DOHH2 (cell line): ENCODE results near the gene FAM219B.
A peak's percentile ranks its signal among the peaks of the same experiment; 100 is the strongest.
"Not testable (repeated sequence)": the region's sequence is repeated elsewhere in the genome, so short reads cannot be mapped to it uniquely, and the experiment has no call there.

Experiments
- H3F3A ChIP-seq: fragments of 200-600 bp; sonication (generic), shearing (Covaris generic); 2 replicates; pipeline ENCODE4 v1.6.0; 2016; ENCODE audit warnings: antibody characterized with exemption, mild to moderate bottlenecking; ENCODE audit not compliant: control insufficient read depth, insufficient read depth
- H3K27ac ChIP-seq: fragments of 200-600 bp; sonication (generic); 2 replicates; pipeline ENCODE4 v1.5.1; 2014; ENCODE audit warnings: low read depth, mild to moderate bottlenecking, low read length, moderate library complexity
- H3K27me3 ChIP-seq: fragments of 200-600 bp; sonication (generic); 2 replicates; pipeline ENCODE4 v1.6.1; 2014; ENCODE audit warnings: mild to moderate bottlenecking, low read length, mixed read lengths; ENCODE audit not compliant: control insufficient read depth
- H3K36me3 ChIP-seq: fragments of 200-600 bp; sonication (generic); 2 replicates; pipeline ENCODE4 v1.6.1; 2014; ENCODE audit warnings: mild to moderate bottlenecking, low read length, moderate library complexity, mixed read lengths; ENCODE audit not compliant: control insufficient read depth
- H3K4me1 ChIP-seq: fragments of 200-600 bp; sonication (generic); 2 replicates; pipeline ENCODE4 v1.6.1; 2014; ENCODE audit warnings: mild to moderate bottlenecking, low read length, mixed read lengths; ENCODE audit not compliant: control insufficient read depth
- H3K4me2 ChIP-seq: fragments of 200-600 bp; sonication (generic); 2 replicates; pipeline ENCODE4 v1.6.0; 2014; ENCODE audit warnings: mild to moderate bottlenecking, low read length, moderate library complexity
- H3K4me3 ChIP-seq: fragments of 200-600 bp; sonication (generic); 2 replicates; pipeline ENCODE4 v1.5.1; 2014; ENCODE audit warnings: mild to moderate bottlenecking, low read length, mixed read lengths
- H3K79me2 ChIP-seq: fragments of 200-600 bp; sonication (generic); 2 replicates; pipeline ENCODE4 v1.6.1; 2014; ENCODE audit warnings: mild to moderate bottlenecking, low read length, mixed read lengths; ENCODE audit not compliant: control insufficient read depth
- H3K9me2 ChIP-seq: fragments of 200-600 bp; sonication (generic); replicated peaks from 2 replicates; pipeline ENCODE4 v1.6.1; 2014; ENCODE audit warnings: mild to moderate bottlenecking, low read length, mixed read lengths; ENCODE audit not compliant: control insufficient read depth
- H3K9me3 ChIP-seq: fragments of 200-600 bp; sonication (generic); 2 replicates; pipeline ENCODE4 v1.6.1; 2014; ENCODE audit warnings: antibody characterized with exemption, low read length, mixed read lengths; ENCODE audit not compliant: control insufficient read depth, insufficient read depth
- H4K20me1 ChIP-seq: fragments of 200-600 bp; sonication (generic); 2 replicates; pipeline ENCODE4 v1.6.0; 2014; ENCODE audit warnings: low read depth, mild to moderate bottlenecking, antibody characterized with exemption, low read length, moderate library complexity; ENCODE audit not compliant: control insufficient read depth, insufficient read depth
- EZH2phosphoT487 ChIP-seq: fragments of 200-600 bp; sonication (generic); IDR thresholded peaks from 2 replicates; pipeline ENCODE4 v1.6.1; 2017; ENCODE audit warnings: borderline replicate concordance, mild to moderate bottlenecking, antibody characterized with exemption, low read length, moderate library complexity, mixed read lengths
- TF ChIP-seq, protein P1 (sequence below): fragments of 200-600 bp; sonication (generic); IDR thresholded peaks from one replicate; pipeline ENCODE4 v1.5.1; 2014; ENCODE audit warnings: antibody characterized with exemption, mild to moderate bottlenecking, low read depth, low read length; ENCODE audit not compliant: poor library complexity, severe bottlenecking

The FAM219B gene

DNA sequence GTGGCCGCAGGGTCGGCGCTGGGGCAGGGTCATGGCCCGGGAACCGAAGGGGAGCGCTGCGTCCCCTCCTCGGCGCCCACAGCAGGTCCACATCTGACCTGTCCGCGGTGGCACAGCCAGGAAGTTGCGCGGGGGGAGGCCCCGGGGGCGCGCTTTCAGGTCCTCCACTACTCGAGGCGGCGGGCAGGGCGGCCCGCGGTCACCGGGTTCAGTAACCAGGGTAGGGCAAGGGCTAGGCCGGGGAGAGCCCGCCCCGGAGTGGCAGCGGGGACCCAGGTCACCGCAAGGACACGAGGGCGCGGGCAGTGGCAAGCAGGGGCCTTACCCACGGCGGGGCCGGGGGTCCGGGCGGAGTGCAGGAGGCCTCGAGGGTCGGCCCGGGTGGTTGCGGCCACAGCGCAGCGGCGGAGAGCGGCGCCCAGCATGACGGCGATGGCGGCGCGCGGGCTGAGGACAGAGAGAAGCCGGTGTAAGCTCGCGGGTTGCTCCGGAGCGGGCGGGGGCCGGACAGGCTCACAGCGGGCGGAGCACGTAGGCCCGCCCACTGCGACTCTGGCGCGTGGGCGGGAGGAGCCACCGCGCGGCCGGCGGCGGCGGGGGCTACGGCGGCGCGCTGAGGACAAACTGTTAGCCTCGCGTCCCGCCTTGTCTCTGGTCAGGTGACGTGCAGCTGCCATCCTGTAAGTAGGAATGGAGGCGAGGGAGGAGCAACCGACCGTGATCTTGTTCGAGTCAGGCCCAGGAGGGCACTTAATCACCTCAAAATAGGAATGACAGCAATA lies 31.1 kb upstream of the FAM219B start, which contains the start of gene COX5A:
TSS of gene COX5A (minus strand) at position 484 of the 782 bp plus-strand sequence. CDS start at position 425, 59 bp downstream.
- H3K27me3 ChIP-seq, result no peaks in the 10 kb centered on the region
- H3K9me2 ChIP-seq, result no peaks in the 10 kb centered on the region
- peaks cover 31% of the 10 kb centered on the region for H3K36me3 ChIP-seq
- TF ChIP-seq, protein P1, sequence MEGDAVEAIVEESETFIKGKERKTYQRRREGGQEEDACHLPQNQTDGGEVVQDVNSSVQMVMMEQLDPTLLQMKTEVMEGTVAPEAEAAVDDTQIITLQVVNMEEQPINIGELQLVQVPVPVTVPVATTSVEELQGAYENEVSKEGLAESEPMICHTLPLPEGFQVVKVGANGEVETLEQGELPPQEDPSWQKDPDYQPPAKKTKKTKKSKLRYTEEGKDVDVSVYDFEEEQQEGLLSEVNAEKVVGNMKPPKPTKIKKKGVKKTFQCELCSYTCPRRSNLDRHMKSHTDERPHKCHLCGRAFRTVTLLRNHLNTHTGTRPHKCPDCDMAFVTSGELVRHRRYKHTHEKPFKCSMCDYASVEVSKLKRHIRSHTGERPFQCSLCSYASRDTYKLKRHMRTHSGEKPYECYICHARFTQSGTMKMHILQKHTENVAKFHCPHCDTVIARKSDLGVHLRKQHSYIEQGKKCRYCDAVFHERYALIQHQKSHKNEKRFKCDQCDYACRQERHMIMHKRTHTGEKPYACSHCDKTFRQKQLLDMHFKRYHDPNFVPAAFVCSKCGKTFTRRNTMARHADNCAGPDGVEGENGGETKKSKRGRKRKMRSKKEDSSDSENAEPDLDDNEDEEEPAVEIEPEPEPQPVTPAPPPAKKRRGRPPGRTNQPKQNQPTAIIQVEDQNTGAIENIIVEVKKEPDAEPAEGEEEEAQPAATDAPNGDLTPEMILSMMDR, result no peak
- no peak for TF ChIP-seq EZH2phosphoT487
- H3K4me3 ChIP-seq, result peak within 1 kb of the TSS; percentile 87
- H4K20me1 ChIP-seq, result peaks cover 15% of the 10 kb centered on the region; the same call in 1 of the 2 replicates
- H3K4me1 ChIP-seq, result peaks cover 32% of the 10 kb centered on the region
- H3K9me3 ChIP-seq, result no peaks in the 10 kb centered on the region
- peaks cover 51% of the 10 kb centered on the region for H3K79me2 ChIP-seq
- H3K27ac ChIP-seq, result peak within 1 kb of the TSS; percentile 72
- peak within 1 kb of the TSS; percentile 89 for H3K4me2 ChIP-seq
- H3F3A ChIP-seq, result 0 out of 2 replicates have a peak, but pooled peaks cover 3% of the 10 kb centered on the region

DNA sequence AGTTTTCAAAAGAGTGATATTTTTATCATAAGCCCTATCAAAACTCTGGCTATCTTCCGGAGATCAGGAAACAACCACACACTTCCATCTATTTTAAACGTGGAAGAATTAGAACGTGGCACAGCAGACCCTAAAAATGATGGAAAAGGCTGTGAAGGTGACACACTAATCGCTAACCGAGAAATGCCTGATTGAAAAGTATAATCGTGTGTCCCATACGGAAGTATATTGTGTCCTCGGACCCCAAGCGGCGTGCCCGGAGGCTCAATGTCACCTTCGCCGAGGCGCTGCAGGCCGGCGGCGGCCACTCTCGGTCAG lies 30.6 kb upstream of the FAM219B start:
- Histone ChIP-seq H4K20me1 (peaks cover 15% of the 10 kb centered on the region; the same call in 1 of the 2 replicates), H3K4me1 (peaks cover 37% of the 10 kb centered on the region), H3K4me2 (peak overlapping the region; percentile 89), H3F3A (0 out of 2 replicates have a peak, but pooled peaks cover 3% of the 10 kb centered on the region), H3K79me2 (peaks cover 57% of the 10 kb centered on the region), H3K9me3 (no peaks in the 10 kb centered on the region), H3K9me2 (no peaks in the 10 kb centered on the region), H3K27me3 (no peaks in the 10 kb centered on the region), H3K36me3 (peaks cover 34% of the 10 kb centered on the region), H3K4me3 (peak overlapping the region; percentile 87), H3K27ac (peak overlapping the region; percentile 72)
- TF ChIP-seq, protein P1, result no peak
- TF ChIP-seq EZH2phosphoT487, result no peak

DNA sequence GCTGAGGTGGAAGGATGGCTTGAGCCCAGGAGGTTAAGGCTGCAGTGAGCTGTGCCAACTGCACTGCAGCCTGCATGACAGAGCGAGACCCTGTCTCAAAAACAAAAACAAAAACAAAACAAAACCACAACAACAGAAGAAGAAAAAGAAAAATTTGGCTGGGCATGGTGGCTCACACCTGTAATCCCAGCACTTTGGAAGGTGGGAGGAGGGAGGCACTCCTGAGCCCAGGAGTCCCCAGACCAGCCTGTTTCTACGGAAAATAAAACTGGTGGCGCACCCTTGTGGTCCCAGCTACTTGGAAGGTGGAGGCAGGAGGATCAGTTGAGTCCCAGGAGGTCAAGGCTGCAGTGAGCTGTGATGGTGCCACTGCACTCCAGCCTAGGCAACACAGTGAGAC lies 28.5 kb upstream of the FAM219B start:
- Histone ChIP-seq H3K4me2 (peak overlapping the region; percentile 25), H3K79me2 (peaks cover 76% of the 10 kb centered on the region), H3K36me3 (peaks cover 47% of the 10 kb centered on the region), H4K20me1 (peaks cover 15% of the 10 kb centered on the region; the same call in 1 of the 2 replicates), H3K4me1 (peaks cover 39% of the 10 kb centered on the region)
- not testable (repeated sequence) for H3F3A ChIP-seq, H3K27me3 ChIP-seq, H3K27ac ChIP-seq, H3K9me3 ChIP-seq, H3K4me3 ChIP-seq, H3K9me2 ChIP-seq

DNA sequence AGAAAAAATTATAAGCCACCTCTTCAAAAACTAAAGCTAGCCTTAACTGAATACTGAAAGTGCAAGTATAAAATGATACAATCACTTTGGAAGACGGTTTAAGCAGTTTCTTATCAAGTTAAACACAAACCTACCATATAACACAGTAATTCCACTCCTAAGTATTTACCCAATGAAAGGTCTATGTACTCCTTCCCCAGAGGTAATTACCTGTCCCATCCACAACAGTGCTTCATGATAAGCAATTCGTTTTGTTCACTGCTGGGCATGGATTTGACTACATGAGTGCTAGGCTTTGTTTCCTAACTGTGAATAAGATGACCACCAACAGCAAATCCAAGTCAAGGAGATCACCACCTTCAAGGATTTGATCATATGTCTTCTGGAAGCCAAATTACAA lies 26.9 kb upstream of the FAM219B start:
- H3K4me1 ChIP-seq, result peaks cover 38% of the 10 kb centered on the region
- H3K9me2 ChIP-seq, result no peaks in the 10 kb centered on the region
- no peak for TF ChIP-seq EZH2phosphoT487
- TF ChIP-seq, protein P1, result no peak
- peaks cover 19% of the 10 kb centered on the region; the same call in 1 of the 2 replicates for H4K20me1 ChIP-seq
- no peaks in the 10 kb centered on the region; the same call in 1 of the 2 replicates for H3F3A ChIP-seq
- H3K9me3 ChIP-seq, result no peaks in the 10 kb centered on the region
- H3K79me2 ChIP-seq, result peaks cover 90% of the 10 kb centered on the region
- no peaks in the 10 kb centered on the region for H3K27me3 ChIP-seq
- H3K4me2 ChIP-seq, result peak overlapping the region; percentile 8; the same call in 1 of the 2 replicates
- H3K27ac ChIP-seq, result no peak overlapping the region
- peaks cover 58% of the 10 kb centered on the region for H3K36me3 ChIP-seq
- H3K4me3 ChIP-seq, result no peak overlapping the region
